GM12878 (cell line): ENCODE results near the gene CKB. TPM values are rescaled to one million over a fixed set of nuclear protein-coding genes. Genes with fewer than 3 reads are reported as not detected.

Experiments
- ATAC-seq: fragments of 200-7000 bp; cut with Tn5 transposase; 3 replicates; pipeline ENCODE4 v1.9.1; 2020; ENCODE audit warnings: mild to moderate bottlenecking, moderate library complexity
- BruUV-seq: library from RNA; stranded (reverse); fragments of 400-500 nt; replicated peaks from 2 replicates; lab custom pipeline; 2021; lab: Mats Ljungman, UMichigan
- CTCF ChIA-PET: fragments of 300-600 bp; sonication (Branson Sonifier 250); formaldehyde crosslinking; extraction: SDS; loops from one replicate; lab custom pipeline; 2021; ENCODE audit warnings: inconsistent platforms; lab: Yijun Ruan, JAX
- POLR2A ChIA-PET: fragments of 350-600 bp; formaldehyde crosslinking; extraction: SDS; loops from one replicate; lab custom pipeline; 2021; ENCODE audit warnings: inconsistent platforms; lab: Charles Lee
- RAD21 ChIA-PET: fragments of 300-600 bp; sonication (Branson Sonifier 250); formaldehyde crosslinking; loops from one replicate; lab custom pipeline; 2023; ENCODE audit warnings: antibody characterized with exemption; ENCODE audit not compliant: unreplicated experiment; lab: Charles Lee
- SMC1A ChIA-PET: fragments of 300-600 bp; sonication (Branson Sonifier 250); formaldehyde crosslinking; loops from one replicate; lab custom pipeline; 2023; ENCODE audit not compliant: unreplicated experiment, uncharacterized antibody; lab: Charles Lee
- DNase-seq: peaks from one replicate; pipeline ENCODE4 v3.0.0-alpha.2; 2011; ENCODE audit warnings: low read depth, low spot score
- FAIRE-seq: peaks from 3 replicates; lab custom pipeline; 2011; peaks lifted over from hg19 to GRCh38; lab: Jason Lieb, UNC
- H2AFZ ChIP-seq: 2 replicates; pipeline ENCODE4 v1.6.0; 2011; ENCODE audit warnings: low read depth, low read length, control low read depth; ENCODE audit not compliant: control insufficient read depth
- H3K27ac ChIP-seq: 2 replicates; pipeline ENCODE4 v1.5.1; 2011; ENCODE audit warnings: control low read depth; ENCODE audit not compliant: control insufficient read depth, insufficient read depth
- H3K27me3 ChIP-seq, 2 experiments: replicated peaks in 1 of 2; 2 replicates each; pipeline versions ENCODE4 v1.6.0 to v1.6.1; 2011; ENCODE audit warnings: low read length in 1 of 2; ENCODE audit not compliant: control insufficient read depth in 2 of 2, insufficient read depth in 2 of 2
- H3K36me3 ChIP-seq, 2 experiments: 2 replicates each; pipeline ENCODE4 v1.5.1; 2011; ENCODE audit warnings: low read length in 1 of 2; ENCODE audit not compliant: control insufficient read depth in 2 of 2, insufficient read depth in 2 of 2
- H3K4me1 ChIP-seq: 2 replicates; pipeline ENCODE4 v1.6.1; 2011; ENCODE audit warnings: mild to moderate bottlenecking, low read length, moderate library complexity, mixed read lengths; ENCODE audit not compliant: control insufficient read depth, insufficient read depth
- H3K4me2 ChIP-seq: 2 replicates; pipeline ENCODE4 v1.6.0; 2011; ENCODE audit warnings: control low read depth; ENCODE audit not compliant: control insufficient read depth, insufficient read depth
- H3K4me3 ChIP-seq: fragments of 200-600 bp; sonication (generic); 2 replicates; pipeline ENCODE4 v1.5.1; 2016
- H3K79me2 ChIP-seq: 2 replicates; pipeline ENCODE4 v1.6.0; 2011; ENCODE audit warnings: low read length; ENCODE audit not compliant: control insufficient read depth, insufficient read depth
- H3K9ac ChIP-seq: 2 replicates; pipeline ENCODE4 v1.8.0; 2011; ENCODE audit warnings: low read length, control low read depth, mixed read lengths; ENCODE audit not compliant: control insufficient read depth, insufficient read depth
- H3K9me3 ChIP-seq: replicated peaks from 3 replicates; pipeline ENCODE4 v1.5.1; 2011; ENCODE audit warnings: mild to moderate bottlenecking, low read length; ENCODE audit not compliant: control insufficient read depth, insufficient read depth
- H4K20me1 ChIP-seq: 2 replicates; pipeline ENCODE4 v1.6.0; 2011; ENCODE audit not compliant: control insufficient read depth, insufficient read depth
- ATF3 ChIP-seq: IDR thresholded peaks from 2 replicates; pipeline ENCODE4 v1.6.1; 2011; ENCODE audit warnings: low read depth, mild to moderate bottlenecking, low read length, moderate library complexity, borderline replicate concordance; ENCODE audit errors: extremely low read depth
- CREM ChIP-seq: IDR thresholded peaks from 2 replicates; pipeline ENCODE4 v1.6.1; 2014; ENCODE audit warnings: antibody characterized with exemption, low read depth
- ELK1 ChIP-seq: IDR thresholded peaks from 2 replicates; pipeline ENCODE4 v1.6.1; 2012; ENCODE audit warnings: low read depth, low read length, improper control_type of control experiment
- HCFC1 ChIP-seq: fragments of 150-350 bp; IDR thresholded peaks from 2 replicates; pipeline ENCODE4 v1.6.1; 2014; ENCODE audit warnings: low read length
- MAX ChIP-seq: IDR thresholded peaks from 2 replicates; pipeline ENCODE4 v1.6.1; 2012; ENCODE audit warnings: low read depth, low read length, improper control_type of control experiment
- RUNX3 ChIP-seq: IDR thresholded peaks from 2 replicates; pipeline ENCODE4 v1.6.1; 2012; ENCODE audit warnings: low read length, inconsistent platforms
- SP1 ChIP-seq: IDR thresholded peaks from one replicate; pipeline ENCODE4 v1.6.1; 2011; ENCODE audit warnings: low read depth, low read length
- YY1 ChIP-seq: IDR thresholded peaks from 2 replicates; pipeline ENCODE4 v1.6.1; 2011; ENCODE audit warnings: low read depth, mild to moderate bottlenecking, low read length
- ZBTB4 ChIP-seq: fragments of 450-650 bp; formaldehyde crosslinking; IDR thresholded peaks from 2 replicates; pipeline ENCODE4 v1.4.0; 2022; ENCODE audit warnings: mild to moderate bottlenecking, moderate library complexity
- ZNF687 ChIP-seq: fragments of 450-650 bp; IDR thresholded peaks from 2 replicates; pipeline ENCODE4 v1.6.1; 2017; ENCODE audit warnings: mild to moderate bottlenecking, moderate library complexity
- WGBS: methylation state at CpG from one replicate; pipeline ENCODE4 v1.1.6; 2016; ENCODE audit warnings: low lambda C conversion rate; ENCODE audit not compliant: insufficient replicate concordance, insufficient coverage; ENCODE audit errors: missing lambda C conversion rate; 5-methylcytosine and 5-hydroxymethylcytosine counted together
- in situ Hi-C: fragments of 300-500 bp; cut with MboI; formaldehyde crosslinking; loops from 9 replicates; pipeline ENCODE4 v1.14.3; 2018; ENCODE audit warnings: mixed read lengths
- intact Hi-C: fragments of 100-400 bp; cut with micrococcal nuclease; formaldehyde crosslinking; loops from one replicate; pipeline ENCODE4 v1.14.2; 2022; ENCODE audit not compliant: unreplicated experiment
- polyA plus RNA-seq, 11 experiments: library from polyadenylated mRNA; depleted of rRNA in 4 of 11; unstranded in 6 of 11; stranded (reverse) in 5 of 11; fragments of >200 nt; fragmentation: Nextera tagmentation in 4 of 11; fragmentation: Illumina TruSeq in 1 of 11; extraction: Ambion mirVana in 4 of 11; extraction: Trizol in 1 of 11; gene quantifications; 1 replicate in 1 of 11; 2 replicates in 10 of 11; pipeline versions ENCODE4 v1.2.1 to v1.2.3, GENCODE V29; 2011 to 2016; ENCODE audit warnings: inconsistent platforms in 2 of 11, missing spikeins in 2 of 11, low read depth in 1 of 11
- total RNA-seq, 4 experiments: library from RNA; depleted of rRNA in 3 of 4; stranded (reverse); fragments of >200 nt in 3 of 4; fragmentation: Illumina TruSeq in 1 of 4; extraction: Trizol in 1 of 4; gene quantifications; 2 replicates each; pipeline versions ENCODE4 v1.2.1 to v1.2.3, GENCODE V29; 2013 to 2021

CKB gene
- total and polyA plus RNA-seq, 10 of the 15 experiments (the other 5 are each of a cell fraction or from before 2014, with no cell fraction given): 0.40 to 6.1 (median 2.3) TPM

- H3K27me3 ChIP-seq: no peaks in the 10 kb centered on the region
- no peaks in the 10 kb centered on the region; the same call in 2 of the 3 replicates for H3K9me3 ChIP-seq
- peaks cover 30% of the 10 kb centered on the region for H3K79me2 ChIP-seq
- BruUV-seq: TSS peak; percentile 97
- peak; percentile 62 for ATAC-seq
- 5% methylated on average over 35 of the region's 70 CpGs for WGBS
- intact Hi-C loops: no loop called here
- in situ Hi-C loops: no loop called here
- peaks cover 25% of the 10 kb centered on the region for H3K4me1 ChIP-seq
- H3K27ac ChIP-seq: peak within 1 kb of the TSS; percentile 65
- H3K36me3 ChIP-seq: peaks cover 0 to 2% of the 10 kb centered on the region in 2 experiments; a peak in 2 of 4 replicates
- H3K4me3 ChIP-seq: peak within 1 kb of the TSS; percentile 91
- peak within 1 kb of the TSS; percentile 90 for H3K9ac ChIP-seq
- ChIA-PET CTCF (interaction anchor here (1.0 to 5.3 kb wide), 3 partner anchors 10 to 136 kb away, joined by 3 to 39 read pairs (median 6); no protein-coding TSS in a partner anchor), POLR2A (interaction anchor here (1.5 kb wide), 2 partner anchors 22 to 195 kb away, joined by 3 to 4 read pairs; partner anchors contain the start of gene EIF5), SMC1A (interaction anchor here (1.1 to 2.6 kb wide), 4 partner anchors 11 to 36 kb away, joined by 3 to 11 read pairs (median 4); no protein-coding TSS in a partner anchor), RAD21 (interaction anchor here (2.4 kb wide), 1 partner anchor 10 kb away, joined by 14 read pairs; no protein-coding TSS in a partner anchor)
- peak within 1 kb of the TSS; percentile 91 for H3K4me2 ChIP-seq
- no peak for DNase-seq
- FAIRE-seq: no peak
- H4K20me1 ChIP-seq: no peaks in the 10 kb centered on the region
- H2AFZ ChIP-seq: peak within 1 kb of the TSS; percentile 58
- TF ChIP-seq HCFC1: peak; percentile 67
- peak; percentile 88 for TF ChIP-seq ELK1
- TF ChIP-seq SP1: no peak
- peak; percentile 69; the same call in 1 of the 2 replicates for TF ChIP-seq ZNF687
- peak; percentile 51; the same call in 1 of the 2 replicates for TF ChIP-seq ATF3
- TF ChIP-seq CREM: peak; percentile 94
- peak; percentile 96 for TF ChIP-seq MAX
- TF ChIP-seq ZBTB4 (CRISPR knock-in tag): no peak
- TF ChIP-seq YY1: peak; percentile 17; the same call in 1 of the 2 replicates
- 0 out of 2 replicates have a peak, but pooled peaks have one; percentile 54 for TF ChIP-seq RUNX3
These were observed 6.2 kb upstream of the CKB start, which contains the start of gene TRMT61A for GRCh38 chr14:103528587-103529382. Gene TRMT61A, plus strand, starts transcription at chr14:103529196. Its CDS starts 783 bp downstream, at chr14:103529979.
